OCI-LY3 (cell line): ENCODE results near the gene ABLIM2.

Source experiments
- EZH2phosphoT487 ChIP-seq: fragments of 200-600 bp; shearing (Covaris generic); IDR thresholded peaks from 2 replicates; pipeline ENCODE4 v1.6.1; 2018; ENCODE audit warnings: antibody characterized with exemption, mixed run types, low read depth
- TF ChIP-seq, protein P1 (sequence below): fragments of 200-600, 300-600 bp; sonication (generic); IDR thresholded peaks from 2 replicates; pipeline ENCODE4 v1.5.1; 2014; ENCODE audit warnings: antibody characterized with exemption, low read length, low read depth

DNA sequence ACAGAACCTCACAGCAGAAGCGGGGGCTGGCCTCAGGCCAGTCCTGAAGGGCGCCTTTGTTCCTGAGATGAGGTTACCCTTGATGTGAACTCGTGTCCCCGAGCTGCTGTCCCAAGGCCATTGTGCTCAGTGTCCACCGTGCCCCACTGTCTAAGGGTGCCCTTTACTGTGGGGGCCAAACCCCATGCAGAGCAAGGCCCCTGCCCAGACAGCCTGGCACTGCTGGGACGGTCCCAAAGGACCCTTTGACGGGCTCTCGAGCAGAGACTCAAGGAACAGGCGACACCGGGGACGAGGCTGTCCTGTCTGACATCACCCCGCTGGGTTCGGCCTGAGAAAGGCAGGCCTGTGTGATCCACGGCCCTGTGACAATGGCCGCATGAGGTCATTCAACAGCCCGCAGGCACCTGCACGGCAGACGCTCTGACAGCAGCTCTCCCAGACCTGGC is 100.6 kb downstream of the ABLIM2 start:
- TF ChIP-seq EZH2phosphoT487, result no peak
- TF ChIP-seq, protein P1, sequence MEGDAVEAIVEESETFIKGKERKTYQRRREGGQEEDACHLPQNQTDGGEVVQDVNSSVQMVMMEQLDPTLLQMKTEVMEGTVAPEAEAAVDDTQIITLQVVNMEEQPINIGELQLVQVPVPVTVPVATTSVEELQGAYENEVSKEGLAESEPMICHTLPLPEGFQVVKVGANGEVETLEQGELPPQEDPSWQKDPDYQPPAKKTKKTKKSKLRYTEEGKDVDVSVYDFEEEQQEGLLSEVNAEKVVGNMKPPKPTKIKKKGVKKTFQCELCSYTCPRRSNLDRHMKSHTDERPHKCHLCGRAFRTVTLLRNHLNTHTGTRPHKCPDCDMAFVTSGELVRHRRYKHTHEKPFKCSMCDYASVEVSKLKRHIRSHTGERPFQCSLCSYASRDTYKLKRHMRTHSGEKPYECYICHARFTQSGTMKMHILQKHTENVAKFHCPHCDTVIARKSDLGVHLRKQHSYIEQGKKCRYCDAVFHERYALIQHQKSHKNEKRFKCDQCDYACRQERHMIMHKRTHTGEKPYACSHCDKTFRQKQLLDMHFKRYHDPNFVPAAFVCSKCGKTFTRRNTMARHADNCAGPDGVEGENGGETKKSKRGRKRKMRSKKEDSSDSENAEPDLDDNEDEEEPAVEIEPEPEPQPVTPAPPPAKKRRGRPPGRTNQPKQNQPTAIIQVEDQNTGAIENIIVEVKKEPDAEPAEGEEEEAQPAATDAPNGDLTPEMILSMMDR, result no peak
